NCI-H1694 (cell line): Measurements from ENCODE around the gene TSN.
A peak's percentile ranks its signal among the peaks of the same experiment; 100 is the strongest.

Experiments used
- DNase-seq: peaks from one replicate; lab custom pipeline; 2025; lab: John Stamatoyannopoulos, UW

TSN gene

GRCh38 chr2:121746071-121746578 is 9.3 kb upstream of the TSN start:
- DNase-seq: no peak

DNA sequence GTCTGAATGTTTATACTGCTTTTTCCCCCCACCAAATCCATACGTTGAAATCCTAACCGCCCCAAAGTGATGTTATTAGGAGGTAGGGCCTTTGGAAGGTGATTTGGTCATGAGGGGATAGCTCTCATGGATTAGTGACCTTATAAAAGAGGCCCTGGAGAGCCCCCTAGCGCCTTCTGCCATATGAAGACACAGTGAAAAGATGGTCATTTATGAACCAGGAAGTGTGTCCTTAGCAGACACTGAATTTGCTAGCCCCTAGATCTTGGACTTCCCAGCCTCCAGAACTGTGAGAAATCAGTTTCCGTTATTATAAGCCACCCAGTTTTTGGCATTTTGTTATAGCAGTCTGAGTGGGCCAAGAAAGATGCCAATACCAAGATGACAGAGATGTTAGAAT is 7.2 kb upstream of the TSN start:
- DNase-seq: no peak

DNA sequence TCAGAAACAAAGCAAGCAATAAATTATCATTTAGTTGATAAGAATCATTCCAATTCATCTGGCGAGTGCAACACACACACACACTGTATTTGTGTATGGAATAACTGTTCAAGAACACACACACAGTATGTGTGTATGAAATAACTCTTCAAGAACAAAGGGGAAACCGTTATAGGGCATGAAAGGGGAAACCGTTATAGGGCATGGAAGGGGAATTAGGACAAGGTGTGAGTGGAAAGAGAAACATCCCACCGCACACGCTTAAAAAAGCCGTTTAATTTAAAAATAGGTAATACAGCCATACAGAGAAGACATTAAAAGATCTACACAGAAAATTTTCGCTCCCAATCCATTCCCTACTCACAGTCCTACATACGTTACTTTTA is 607 bp upstream of the TSN start:
- no peak for DNase-seq

DNA sequence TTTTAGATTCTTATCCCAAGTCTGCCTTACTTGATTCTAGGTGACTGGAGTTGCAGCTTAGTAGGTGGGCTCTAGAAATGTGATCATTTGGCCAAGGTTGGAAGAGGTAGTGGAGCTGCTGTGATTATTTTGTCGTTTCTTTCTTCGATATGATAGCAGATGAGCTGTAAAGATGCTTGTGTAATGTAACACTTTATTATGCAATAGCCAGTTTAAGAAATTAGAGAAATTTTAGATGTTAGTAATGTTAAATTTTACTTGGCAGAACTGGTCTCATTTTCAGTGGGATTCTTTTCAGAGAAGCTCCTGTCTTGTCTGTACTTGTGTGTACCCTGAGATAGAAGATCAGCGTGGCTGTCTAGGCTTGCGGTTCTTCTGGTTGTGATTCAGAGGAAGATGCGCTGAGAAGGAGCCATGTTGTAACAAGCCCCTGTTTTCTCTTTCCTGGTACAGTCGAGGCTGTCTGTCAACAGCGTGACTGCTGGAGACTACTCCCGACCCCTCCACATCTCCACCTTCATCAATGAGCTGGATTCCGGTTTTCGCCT is 9.3 kb downstream of the TSN start:
- no peak for DNase-seq

DNA sequence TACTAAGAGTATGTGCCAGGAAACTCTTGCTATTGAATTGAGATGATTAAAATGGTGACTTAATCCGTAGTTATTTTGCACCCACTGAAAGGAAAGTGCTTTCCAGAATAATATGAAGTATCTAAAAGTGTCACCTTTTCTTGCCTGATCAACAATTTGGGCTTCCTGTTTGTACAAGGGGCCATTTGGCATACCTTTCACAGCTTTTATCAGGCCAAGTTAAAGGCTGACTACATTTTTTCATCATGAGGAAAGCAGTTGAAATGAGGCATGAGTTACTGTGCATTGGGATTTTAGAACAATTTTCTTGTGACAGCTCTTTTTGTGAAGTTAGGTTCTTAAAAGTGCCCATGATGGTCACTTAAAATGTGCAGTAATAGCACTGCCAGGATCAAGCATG is 11.2 kb downstream of the TSN start:
- no peak for DNase-seq

- DNase-seq: no peak
These were observed 12.8 kb downstream of the TSN start for GRCh38 chr2:121768143-121768755.

- DNase-seq: peak; percentile 66
These were observed 16.7 kb downstream of the TSN start for GRCh38 chr2:121771976-121772742.

- no peak for DNase-seq
These were observed 18.8 kb downstream of the TSN start for GRCh38 chr2:121774235-121774634.

GRCh38 chr2:121776361-121776760 is 20.9 kb downstream of the TSN start:
- no peak for DNase-seq

GRCh38 chr2:121776885-121777698 is 21.6 kb downstream of the TSN start:
- peak; percentile 81 for DNase-seq

DNA sequence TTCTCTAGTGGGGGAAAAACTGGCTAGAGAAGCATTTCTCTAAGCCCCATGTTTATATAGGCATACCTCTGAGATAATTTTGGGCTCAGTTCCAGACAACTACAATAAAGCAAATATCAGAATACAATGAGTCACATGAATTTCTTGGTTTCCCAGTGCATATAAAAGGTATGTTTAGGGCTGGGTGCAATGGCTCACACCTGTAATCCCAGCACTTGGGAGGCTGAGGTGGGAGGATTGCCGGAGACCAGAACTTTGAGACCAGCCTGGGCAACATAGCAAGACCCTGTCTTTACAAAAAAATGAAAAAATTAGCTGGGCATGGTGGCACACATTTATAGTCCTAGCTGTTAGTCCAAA is 22.2 kb downstream of the TSN start:
- peak; percentile 16 for DNase-seq

DNA sequence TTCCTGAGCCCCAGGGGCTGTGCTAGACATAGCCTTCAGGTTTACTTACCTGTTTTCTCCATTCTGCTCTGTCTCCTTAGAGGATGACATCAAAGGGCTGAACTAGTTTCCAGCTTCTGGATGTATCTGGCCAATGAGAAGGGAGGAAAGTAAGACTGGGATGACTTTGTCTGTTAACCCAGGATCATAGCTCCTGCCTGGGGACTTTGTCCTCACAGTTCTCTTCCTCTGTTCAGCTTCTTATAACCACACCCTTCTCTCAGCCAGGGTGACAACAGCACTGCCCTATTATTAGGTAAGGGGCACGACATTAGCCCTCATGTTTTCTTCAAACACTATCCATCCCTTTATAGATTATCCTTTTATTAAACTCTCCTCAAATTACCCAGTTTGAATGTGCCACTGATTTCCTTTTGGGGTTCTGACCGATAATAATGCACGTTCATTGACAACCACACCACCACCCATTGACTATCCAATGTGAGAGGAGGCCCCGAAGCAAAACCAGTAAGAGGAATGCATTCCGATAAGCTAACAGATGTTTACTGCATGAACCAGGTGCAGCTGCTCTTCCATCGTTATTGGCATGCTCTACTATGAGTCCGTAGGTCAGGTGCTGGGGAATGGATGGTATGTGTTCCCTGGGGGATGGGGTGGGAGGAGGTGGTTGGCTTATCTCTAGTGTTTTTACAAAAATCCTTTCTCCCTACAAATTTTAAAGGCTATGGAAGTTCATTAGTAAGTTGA is 23.5 kb downstream of the TSN start:
- no peak for DNase-seq

GRCh38 chr2:121783180-121783579 is 27.7 kb downstream of the TSN start:
- no peak for DNase-seq

DNA sequence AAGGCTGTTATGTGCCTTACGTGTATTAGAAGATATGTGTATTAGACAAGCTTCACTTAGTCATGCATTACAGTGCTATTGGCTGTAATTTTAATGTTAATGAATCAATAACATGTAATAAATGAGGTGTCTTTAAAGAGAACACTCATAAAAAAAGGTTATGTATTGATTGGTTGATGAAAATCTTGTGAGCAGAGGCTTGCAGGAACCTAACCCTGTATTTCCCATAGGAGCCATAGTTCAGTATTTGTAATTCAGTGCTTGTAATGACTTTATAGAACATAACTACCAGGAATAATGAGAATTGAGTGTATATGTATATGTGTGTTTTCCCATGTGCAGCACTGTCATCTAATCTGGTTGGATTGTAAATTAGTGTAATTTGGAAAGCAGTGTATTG is 33.2 kb downstream of the TSN start:
- DNase-seq: no peak

- no peak for DNase-seq
These were observed 35.0 kb downstream of the TSN start for GRCh38 chr2:121790276-121790956.

DNA sequence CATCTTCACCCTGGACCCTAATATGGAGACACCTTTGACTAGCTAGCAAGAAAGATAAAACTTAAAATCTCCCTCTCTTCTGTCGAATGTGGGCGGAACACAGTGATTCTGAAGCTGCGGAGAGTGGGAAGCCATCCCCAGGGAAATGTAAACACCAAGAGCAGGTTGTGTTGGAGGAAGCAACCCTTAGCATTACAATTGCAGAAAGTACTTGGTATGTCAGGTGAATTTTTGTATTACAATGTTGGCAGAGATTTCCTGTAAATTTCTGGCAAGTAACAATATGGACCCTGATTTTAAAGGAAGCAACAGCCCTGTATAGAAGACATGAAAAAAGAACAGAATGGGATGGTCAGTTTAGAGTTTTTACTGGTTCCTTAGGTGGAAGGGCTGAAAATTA is 35.8 kb downstream of the TSN start:
- no peak for DNase-seq

DNA sequence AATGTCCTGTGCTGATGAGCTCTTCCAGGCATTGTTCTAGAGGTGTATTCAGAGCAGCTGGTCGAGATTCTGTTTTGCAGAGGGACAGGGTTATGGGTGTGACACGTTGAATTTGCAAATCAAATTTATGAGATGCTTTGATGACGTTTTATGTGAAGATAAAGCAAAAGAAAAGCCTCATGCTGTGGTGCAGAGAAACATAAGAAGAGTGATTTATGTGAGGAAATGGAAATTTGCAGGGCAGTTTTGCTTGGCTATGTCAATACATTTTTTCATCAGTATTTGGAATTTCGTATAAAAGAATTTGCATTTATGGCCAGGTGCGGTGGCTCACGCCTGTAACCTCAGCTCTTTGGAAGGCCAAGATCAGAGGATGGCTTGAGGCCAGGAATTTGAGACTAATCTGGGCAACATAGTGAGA is 36.4 kb downstream of the TSN start:
- no peak for DNase-seq

DNA sequence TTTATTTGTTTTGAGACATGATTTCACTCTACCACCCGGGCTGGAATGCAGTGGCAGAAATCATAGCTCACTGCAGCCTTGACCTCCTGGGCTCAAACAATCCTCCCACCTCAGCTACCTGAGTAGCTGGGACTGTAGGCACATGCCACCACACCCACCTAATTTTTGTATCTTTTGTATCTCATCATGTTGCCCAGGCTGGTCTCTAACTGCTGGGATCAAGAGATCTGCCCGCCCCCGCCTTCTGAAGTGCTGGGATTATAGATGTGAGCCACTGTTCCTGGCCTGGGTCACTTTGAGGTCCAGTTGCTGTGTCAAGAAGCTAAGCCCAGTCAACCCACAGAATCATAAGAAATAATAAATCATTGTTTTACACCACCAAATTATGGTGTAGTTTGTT is 38.4 kb downstream of the TSN start:
- no peak for DNase-seq

DNA sequence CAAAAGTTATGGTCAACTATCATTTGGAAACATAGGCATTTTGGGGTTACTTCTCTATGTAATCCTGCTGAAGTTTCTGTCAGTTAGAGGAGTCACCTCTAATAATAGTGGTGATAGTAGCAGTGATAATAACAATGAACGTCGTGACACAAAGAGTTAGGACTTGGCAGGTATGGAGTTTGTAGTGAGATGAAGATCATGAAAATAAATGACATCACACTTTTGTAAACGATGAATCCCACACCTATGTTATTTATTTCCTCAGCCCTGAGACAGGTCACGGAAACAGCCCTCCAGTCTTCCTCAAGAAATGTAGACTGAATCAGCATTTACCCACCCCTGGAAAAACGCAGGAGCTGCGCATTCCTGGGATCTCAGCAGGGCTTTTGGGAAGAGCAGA is 38.8 kb downstream of the TSN start:
- no peak for DNase-seq

GRCh38 chr2:121796239-121796638 is 40.8 kb downstream of the TSN start:
- no peak for DNase-seq

DNA sequence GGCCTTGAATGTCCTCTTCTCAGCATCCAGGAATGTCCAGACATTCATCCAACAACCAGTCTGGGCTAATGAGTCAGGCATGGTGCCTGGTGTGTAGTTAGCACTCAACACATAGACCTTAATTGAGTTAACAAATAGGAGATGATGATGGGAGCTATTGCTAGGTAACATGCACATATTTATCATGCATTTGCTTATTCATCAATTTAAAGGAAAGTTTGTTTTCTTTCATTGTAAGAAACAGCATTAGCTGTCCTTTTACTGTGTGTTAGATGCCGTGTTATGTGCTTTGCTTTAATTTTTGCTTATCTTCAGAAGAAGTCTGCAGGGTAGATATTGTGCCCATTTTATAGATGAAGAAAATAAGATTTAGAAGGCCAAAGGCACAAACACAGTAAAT is 43.2 kb downstream of the TSN start:
- no peak for DNase-seq
